SK-N-SH (cell line): ENCODE data around the gene PSMD8.

ENCODE experiments used
- CTCF ChIP-seq: fragments of 200-600 bp; sonication (generic); IDR thresholded peaks from 2 replicates; pipeline ENCODE4 v1.6.1; 2017; ENCODE audit warnings: antibody characterized with exemption, mild to moderate bottlenecking, moderate library complexity
- ELF1 ChIP-seq: IDR thresholded peaks from 2 replicates; pipeline ENCODE4 v1.4.0; 2012
- FOXJ3 ChIP-seq: sonication (generic); formaldehyde crosslinking; IDR thresholded peaks from 2 replicates; pipeline ENCODE4 v1.5.1; 2020; ENCODE audit warnings: mild to moderate bottlenecking, missing genetic modification reagents
- MAX ChIP-seq: IDR thresholded peaks from 2 replicates; pipeline ENCODE4 v1.4.0; 2012; ENCODE audit warnings: low read depth
- MEF2A ChIP-seq: IDR thresholded peaks from 2 replicates; pipeline ENCODE4 v1.4.0; 2012; ENCODE audit warnings: low read depth, borderline replicate concordance
- RAD21 ChIP-seq: IDR thresholded peaks from 2 replicates; pipeline ENCODE4 v1.6.1; 2012; ENCODE audit warnings: mild to moderate bottlenecking, low read length
- SIN3A ChIP-seq: IDR thresholded peaks from 2 replicates; pipeline ENCODE4 v1.6.1; 2012; ENCODE audit warnings: low read depth, mild to moderate bottlenecking, low read length, moderate library complexity, borderline replicate concordance
- TAF1 ChIP-seq: IDR thresholded peaks from 2 replicates; pipeline ENCODE4 v1.6.1; 2012; ENCODE audit warnings: low read depth, mild to moderate bottlenecking, low read length, moderate library complexity, borderline replicate concordance

GRCh38 chr19:38409631-38410133, 35.3 kb downstream of the PSMD8 start:
- no peak for TF ChIP-seq CTCF
- no peak for TF ChIP-seq RAD21
- TF ChIP-seq MAX: no peak
- TF ChIP-seq FOXJ3 (CRISPR knock-in tag): no peak
- no peak for TF ChIP-seq MEF2A
- TF ChIP-seq ELF1: no peak
- TF ChIP-seq SIN3A: no peak
- no peak for TF ChIP-seq TAF1
